Epithelial cell of proximal tubule (primary cell): Measurements from ENCODE around the gene PLCG2. TPM values are rescaled to one million over a fixed set of nuclear protein-coding genes. Genes with fewer than 3 reads are reported as not detected.

Source experiments
- DNase-seq: peaks from one replicate; pipeline ENCODE4 v3.0.0-alpha.2; 2011; ENCODE audit warnings: low read depth
- H3K4me3 ChIP-seq: 2 replicates; pipeline ENCODE4 v1.5.1; 2011; ENCODE audit warnings: low read depth, mild to moderate bottlenecking, low read length
- CTCF ChIP-seq: conservative IDR thresholded peaks from 2 replicates; pipeline ENCODE4 v1.5.1; 2012; ENCODE audit warnings: low read depth, mild to moderate bottlenecking, low read length
- total RNA-seq: library from RNA; depleted of rRNA; stranded (reverse); fragments of >200 nt; gene quantifications from 2 replicates; pipeline ENCODE4 v1.2.3, GENCODE V29; 2015

Gene PLCG2
- total RNA-seq, 1 donor from 2014 or later = 0.58 TPM

GRCh38 chr16:81814751-81815428 lies 35.8 kb downstream of the PLCG2 start:
- H3K4me3 ChIP-seq = no peak overlapping the region
- no peak for DNase-seq
- TF ChIP-seq CTCF = no peak

- TF ChIP-seq CTCF = no peak
- no peak overlapping the region for H3K4me3 ChIP-seq
- no peak for DNase-seq
Measured at GRCh38 chr16:81815429-81815766, 36.3 kb downstream of the PLCG2 start.

GRCh38 chr16:81816351-81816750 lies 37.3 kb downstream of the PLCG2 start:
- no peak overlapping the region for H3K4me3 ChIP-seq
- TF ChIP-seq CTCF = no peak
- no peak for DNase-seq

GRCh38 chr16:81816793-81817210 lies 37.7 kb downstream of the PLCG2 start:
- no peak for DNase-seq
- no peak overlapping the region for H3K4me3 ChIP-seq
- TF ChIP-seq CTCF = no peak

- TF ChIP-seq CTCF = no peak
- no peak overlapping the region for H3K4me3 ChIP-seq
- DNase-seq = no peak
Measured at GRCh38 chr16:81817296-81817695, 38.2 kb downstream of the PLCG2 start.

GRCh38 chr16:81817789-81818567 lies 38.9 kb downstream of the PLCG2 start:
- no peak overlapping the region for H3K4me3 ChIP-seq
- no peak for TF ChIP-seq CTCF
- DNase-seq = no peak

- DNase-seq = no peak
- H3K4me3 ChIP-seq = no peak overlapping the region
Measured at GRCh38 chr16:81818568-81818896, 39.4 kb downstream of the PLCG2 start.

More at GRCh38 chr16:81818568-81818896, 39.4 kb downstream of the PLCG2 start:
- TF ChIP-seq CTCF = no peak
